ENCODE measurements around the gene TOR1A. TPM values are rescaled to one million over a fixed set of nuclear protein-coding genes. Genes with fewer than 3 reads are reported as not detected.

The TOR1A gene
- total RNA-seq, 1 experiment from 2014 or later = 29.8 TPM

- no peak for TF ChIP-seq EZH2 (IDR thresholded peaks at IDR 0.05; ENCODE audit: low read length, unreplicated experiment)
- TF ChIP-seq EZH2phosphoT487 (IDR thresholded peaks at IDR 0.05; ENCODE audit: borderline replicate concordance, low read length) = no peak
- TF ChIP-seq CTCF (conservative IDR thresholded peaks at IDR 0.05; ENCODE audit: low read depth, low read length) = no peak
- Histone ChIP-seq H3K4me1 (ENCODE audit: insufficient read depth, low read length) (no peaks in the 10 kb centered on the region), H4K20me1 (ENCODE audit: low read length) (no peaks in the 10 kb centered on the region), H3K9me2 (replicated peaks; ENCODE audit: low read length) (no peaks in the 10 kb centered on the region), H3K9ac (ENCODE audit: low read length) (no peak overlapping the region), H3K27ac (ENCODE audit: low read length) (no peak overlapping the region), H3K4me2 (ENCODE audit: low read length) (no peak overlapping the region), H3K4me3 (ENCODE audit: low read length) (no peak overlapping the region), H3K36me3 (ENCODE audit: low read depth, low read length) (no peaks in the 10 kb centered on the region), H3K27me3 (ENCODE audit: low read length) (no peaks in the 10 kb centered on the region), H3K79me2 (ENCODE audit: low read length) (no peaks in the 10 kb centered on the region), H3F3A (ENCODE audit: low read length, unreplicated experiment) (no peaks in the 10 kb centered on the region), H2AFZ (ENCODE audit: low read length) (no peak overlapping the region), H3K9me3 (ENCODE audit: low read length) (no peaks in the 10 kb centered on the region)
- POLR2A ChIA-PET (ENCODE audit: unreplicated experiment) = no interaction called here
- BruUV-seq (replicated peaks) = no TSS peak
- ATAC-seq (no peak), DNase-seq (no peak)
- CTCF ChIA-PET = no interaction called here
- intact Hi-C loops (cut with micrococcal nuclease) = no loop called here
Measured at GRCh38 chr9:129854588-129855110, 30.7 kb upstream of the TOR1A start.

GRCh38 chr9:129853614-129854013, 29.7 kb upstream of the TOR1A start:
- Histone ChIP-seq H3K36me3 (ENCODE audit: low read depth, low read length) (no peaks in the 10 kb centered on the region), H3K4me2 (ENCODE audit: low read length) (no peak overlapping the region), H3K9me2 (replicated peaks; ENCODE audit: low read length) (no peaks in the 10 kb centered on the region), H2AFZ (ENCODE audit: low read length) (no peak overlapping the region), H3F3A (ENCODE audit: low read length, unreplicated experiment) (no peaks in the 10 kb centered on the region), H3K9ac (ENCODE audit: low read length) (no peak overlapping the region), H3K27ac (ENCODE audit: low read length) (no peak overlapping the region), H3K79me2 (ENCODE audit: low read length) (no peaks in the 10 kb centered on the region), H4K20me1 (ENCODE audit: low read length) (no peaks in the 10 kb centered on the region), H3K9me3 (ENCODE audit: low read length) (no peaks in the 10 kb centered on the region), H3K4me1 (ENCODE audit: insufficient read depth, low read length) (no peaks in the 10 kb centered on the region), H3K27me3 (ENCODE audit: low read length) (no peaks in the 10 kb centered on the region), H3K4me3 (ENCODE audit: low read length) (no peak overlapping the region)
- intact Hi-C loops (cut with micrococcal nuclease) = no loop called here
- DNase-seq (no peak), ATAC-seq (no peak)
- no peak for TF ChIP-seq EZH2phosphoT487 (IDR thresholded peaks at IDR 0.05; ENCODE audit: borderline replicate concordance, low read length)
- no peak for TF ChIP-seq EZH2 (IDR thresholded peaks at IDR 0.05; ENCODE audit: low read length, unreplicated experiment)
- ChIA-PET CTCF (no interaction called here), POLR2A (ENCODE audit: unreplicated experiment) (no interaction called here)
- no TSS peak for BruUV-seq (replicated peaks)

GRCh38 chr9:129852579-129852978, 28.6 kb upstream of the TOR1A start:
- no TSS peak for BruUV-seq (replicated peaks)
- ChIA-PET POLR2A (ENCODE audit: unreplicated experiment) (no interaction called here), CTCF (no interaction called here)
- Histone ChIP-seq H3K9ac (ENCODE audit: low read length) (no peak overlapping the region), H2AFZ (ENCODE audit: low read length) (no peak overlapping the region), H3K4me2 (ENCODE audit: low read length) (no peak overlapping the region), H3K9me3 (ENCODE audit: low read length) (no peaks in the 10 kb centered on the region), H3K27ac (ENCODE audit: low read length) (no peak overlapping the region), H3K79me2 (ENCODE audit: low read length) (no peaks in the 10 kb centered on the region), H3K4me3 (ENCODE audit: low read length) (no peak overlapping the region), H3F3A (ENCODE audit: low read length, unreplicated experiment) (no peaks in the 10 kb centered on the region), H3K4me1 (ENCODE audit: insufficient read depth, low read length) (no peaks in the 10 kb centered on the region), H3K36me3 (ENCODE audit: low read depth, low read length) (no peaks in the 10 kb centered on the region), H3K9me2 (replicated peaks; ENCODE audit: low read length) (no peaks in the 10 kb centered on the region), H3K27me3 (ENCODE audit: low read length) (no peaks in the 10 kb centered on the region), H4K20me1 (ENCODE audit: low read length) (no peaks in the 10 kb centered on the region)
- TF ChIP-seq CTCF (conservative IDR thresholded peaks at IDR 0.05; ENCODE audit: low read depth, low read length) = no peak
- no peak for TF ChIP-seq EZH2 (IDR thresholded peaks at IDR 0.05; ENCODE audit: low read length, unreplicated experiment)
- no peak for TF ChIP-seq EZH2phosphoT487 (IDR thresholded peaks at IDR 0.05; ENCODE audit: borderline replicate concordance, low read length)
- intact Hi-C loops (cut with micrococcal nuclease) = no loop called here
- DNase-seq (no peak), ATAC-seq (no peak)

All from PC-3 (cell line).